ENCODE results near the gene CHST12. TPM values are rescaled to one million over a fixed set of nuclear protein-coding genes. Genes with fewer than 3 reads are reported as not detected.
"Not testable (repeated sequence)": the region's sequence is repeated elsewhere in the genome, so short reads cannot be mapped to it uniquely, and the experiment has no call there.

CHST12 gene
- total RNA-seq, 1 donor from 2014 or later, result 27.3 TPM

- Mint-ChIP-seq H3K4me3 (ENCODE audit: unreplicated experiment) (no peak overlapping the region), H3K36me3 (ENCODE audit: unreplicated experiment) (no peaks in the 10 kb centered on the region), H3K27me3 (ENCODE audit: unreplicated experiment) (peaks cover 10% of the 10 kb centered on the region), H3K27ac (ENCODE audit: unreplicated experiment) (no peak overlapping the region), H3K9me3 (ENCODE audit: unreplicated experiment) (peaks cover 9% of the 10 kb centered on the region), H3K4me1 (ENCODE audit: low read depth, unreplicated experiment) (no peaks in the 10 kb centered on the region)
- no peak for TF ChIP-seq CTCF (IDR thresholded peaks at IDR 0.05; ENCODE audit: partially characterized antibody, unreplicated experiment)
- no peak for DNase-seq
Observed at GRCh38 chr7:2381227-2381626, 22.2 kb upstream of the CHST12 start.

DNA sequence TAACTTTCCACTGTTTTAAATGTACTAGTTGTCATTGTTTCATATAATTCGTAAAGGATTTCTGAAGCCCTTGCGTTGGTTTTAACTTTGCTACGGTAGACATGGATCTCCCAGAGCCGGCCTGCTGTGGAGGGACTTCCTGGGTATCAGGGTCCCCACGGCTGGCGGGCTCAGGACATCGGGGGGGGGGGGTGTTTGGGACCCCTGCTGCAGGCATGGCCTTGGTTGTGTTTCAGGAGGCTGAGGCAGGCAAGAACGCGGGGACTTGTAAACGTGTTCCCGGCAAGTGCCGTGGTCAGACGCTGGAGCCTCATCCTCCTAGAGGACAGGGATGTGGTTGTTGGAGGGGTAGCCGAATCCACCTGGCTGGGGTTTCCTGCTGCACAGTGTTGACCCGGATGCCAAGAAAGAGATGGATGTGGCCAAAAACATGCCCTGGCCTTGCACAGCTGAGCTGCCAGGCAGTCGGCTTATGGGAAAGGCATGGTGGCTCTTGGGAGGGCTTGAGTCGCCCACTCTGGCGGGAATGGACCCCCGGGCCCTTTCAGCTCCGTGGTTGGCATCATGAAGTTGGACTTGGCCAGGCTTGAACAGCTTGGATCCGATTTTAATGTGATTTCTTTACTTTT lies 21.4 kb upstream of the CHST12 start:
- no peaks in the 10 kb centered on the region for H3K4me1 Mint-ChIP-seq (ENCODE audit: low read depth, unreplicated experiment)
- peaks cover 10% of the 10 kb centered on the region for H3K27me3 Mint-ChIP-seq (ENCODE audit: unreplicated experiment)
- H3K4me3 Mint-ChIP-seq (ENCODE audit: unreplicated experiment), result no peak overlapping the region
- TF ChIP-seq CTCF (IDR thresholded peaks at IDR 0.05; ENCODE audit: partially characterized antibody, unreplicated experiment), result no peak
- H3K27ac Mint-ChIP-seq (ENCODE audit: unreplicated experiment), result no peak overlapping the region
- DNase-seq, result no peak
- H3K36me3 Mint-ChIP-seq (ENCODE audit: unreplicated experiment), result no peaks in the 10 kb centered on the region
- peaks cover 9% of the 10 kb centered on the region for H3K9me3 Mint-ChIP-seq (ENCODE audit: unreplicated experiment)

- TF ChIP-seq CTCF (IDR thresholded peaks at IDR 0.05; ENCODE audit: partially characterized antibody, unreplicated experiment), result no peak
- Mint-ChIP-seq H3K36me3 (ENCODE audit: unreplicated experiment) (no peaks in the 10 kb centered on the region), H3K27me3 (ENCODE audit: unreplicated experiment) (peaks cover 10% of the 10 kb centered on the region), H3K4me1 (ENCODE audit: low read depth, unreplicated experiment) (no peaks in the 10 kb centered on the region), H3K27ac (ENCODE audit: unreplicated experiment) (no peak overlapping the region), H3K9me3 (ENCODE audit: unreplicated experiment) (peaks cover 7% of the 10 kb centered on the region), H3K4me3 (ENCODE audit: unreplicated experiment) (no peak overlapping the region)
- no peak for DNase-seq
Observed at GRCh38 chr7:2383543-2384274, 19.7 kb upstream of the CHST12 start.

- peaks cover 7% of the 10 kb centered on the region for H3K27me3 Mint-ChIP-seq (ENCODE audit: unreplicated experiment)
- no peaks in the 10 kb centered on the region for H3K36me3 Mint-ChIP-seq (ENCODE audit: unreplicated experiment)
- no peak overlapping the region for H3K27ac Mint-ChIP-seq (ENCODE audit: unreplicated experiment)
- no peak overlapping the region for H3K4me3 Mint-ChIP-seq (ENCODE audit: unreplicated experiment)
- no peak for DNase-seq
- peaks cover 4% of the 10 kb centered on the region for H3K4me1 Mint-ChIP-seq (ENCODE audit: low read depth, unreplicated experiment)
- peaks cover 4% of the 10 kb centered on the region for H3K9me3 Mint-ChIP-seq (ENCODE audit: unreplicated experiment)
- no peak for TF ChIP-seq CTCF (IDR thresholded peaks at IDR 0.05; ENCODE audit: partially characterized antibody, unreplicated experiment)
Observed at GRCh38 chr7:2384354-2385243, 18.8 kb upstream of the CHST12 start.

DNA sequence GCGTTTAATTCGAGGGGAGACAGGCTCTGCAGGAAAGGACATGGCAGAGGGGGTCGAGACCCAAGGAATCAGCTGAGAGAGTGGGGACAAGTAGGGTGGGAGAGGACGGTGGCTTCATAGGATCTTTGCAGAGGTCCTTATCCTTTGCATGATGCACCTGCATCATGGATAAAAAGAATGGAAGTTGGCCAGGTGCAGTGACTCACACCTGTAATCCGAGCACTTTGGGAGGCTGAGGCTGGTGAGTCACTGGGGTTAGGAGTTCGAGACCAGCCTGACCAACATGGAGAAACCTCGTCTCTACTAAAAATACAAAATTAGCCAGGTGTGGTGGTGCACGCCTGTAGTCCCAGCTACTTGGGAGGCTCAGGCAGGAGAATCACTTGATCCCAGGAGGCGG lies 17.3 kb upstream of the CHST12 start:
- H3K9me3 Mint-ChIP-seq (ENCODE audit: unreplicated experiment); DNase-seq; H3K27me3 Mint-ChIP-seq (ENCODE audit: unreplicated experiment); H3K36me3 Mint-ChIP-seq (ENCODE audit: unreplicated experiment); H3K4me3 Mint-ChIP-seq (ENCODE audit: unreplicated experiment): not testable (repeated sequence)
- peaks cover 11% of the 10 kb centered on the region for H3K4me1 Mint-ChIP-seq (ENCODE audit: low read depth, unreplicated experiment)
- peak overlapping the region; percentile 59 for H3K27ac Mint-ChIP-seq (ENCODE audit: unreplicated experiment)

Measured in glutamatergic neuron (in vitro differentiated cells).